Effector CD8-positive, alpha-beta T cell (primary cell): ENCODE results near the gene NKAIN1.
"Not testable (repeated sequence)": the region's sequence is repeated elsewhere in the genome, so short reads cannot be mapped to it uniquely, and the experiment has no call there.

Experiments used
- DNase-seq: peaks from one replicate; lab custom pipeline; 2025; lab: John Stamatoyannopoulos, UW

Gene NKAIN1

DNA sequence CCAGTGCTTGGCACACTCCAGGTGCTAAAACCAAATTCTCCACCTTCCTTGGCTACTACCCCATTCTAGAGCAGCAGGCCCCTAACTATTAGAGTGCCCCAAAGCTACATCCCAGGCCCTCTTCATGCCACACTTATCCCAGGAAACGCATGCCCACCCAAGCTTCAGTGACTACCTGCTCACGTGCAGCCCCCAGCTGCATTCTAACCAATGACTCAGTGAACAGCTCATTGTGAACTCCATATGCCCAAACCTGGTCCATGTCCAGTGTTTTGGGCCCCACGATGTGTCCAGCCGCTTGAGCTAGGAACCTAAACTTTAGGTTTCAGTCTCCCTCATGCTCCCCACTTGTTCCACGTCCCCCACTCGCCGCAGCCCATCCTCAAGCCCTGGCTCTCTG lies 41.5 kb downstream of the NKAIN1 start:
- no peak for DNase-seq

DNA sequence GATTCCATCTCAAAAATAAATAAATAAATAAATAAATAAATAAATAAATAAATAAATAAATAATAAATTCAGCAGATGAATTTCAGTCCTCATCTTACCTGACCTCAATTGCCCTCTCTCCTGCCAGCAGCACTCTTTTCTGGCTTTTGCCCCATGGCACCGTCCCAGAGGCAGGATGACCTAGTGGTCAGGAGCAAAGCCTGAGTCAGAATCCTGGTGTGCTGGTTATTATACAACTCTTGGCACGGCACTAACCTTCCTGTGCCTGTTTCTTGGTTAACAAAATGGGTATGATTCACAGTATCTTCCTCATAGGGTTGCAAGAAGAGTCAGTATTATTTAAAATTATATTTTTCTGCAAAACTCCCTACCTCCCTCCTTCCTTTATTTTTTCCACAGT lies 43.0 kb downstream of the NKAIN1 start:
- no peak for DNase-seq

DNA sequence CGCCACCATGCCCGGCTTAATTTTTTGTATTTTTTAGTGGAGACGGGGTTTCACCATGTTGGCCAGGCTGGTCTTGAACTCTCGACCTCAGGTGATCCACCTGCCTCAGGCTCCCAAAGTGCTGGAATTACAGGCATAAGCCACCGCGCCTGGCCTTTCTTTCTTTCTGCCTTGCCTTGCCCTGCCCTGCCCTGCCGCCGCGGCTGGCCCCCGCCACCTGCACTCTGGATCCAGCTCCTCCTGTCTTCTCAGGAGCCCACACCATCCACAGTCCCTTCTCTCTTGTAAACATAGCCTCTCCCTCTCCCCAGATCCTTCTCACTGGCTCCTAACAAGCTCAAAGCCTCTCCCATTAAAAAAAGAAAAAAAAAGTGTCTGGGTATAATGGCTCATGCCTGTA lies 44.4 kb downstream of the NKAIN1 start:
- not testable (repeated sequence) for DNase-seq

DNA sequence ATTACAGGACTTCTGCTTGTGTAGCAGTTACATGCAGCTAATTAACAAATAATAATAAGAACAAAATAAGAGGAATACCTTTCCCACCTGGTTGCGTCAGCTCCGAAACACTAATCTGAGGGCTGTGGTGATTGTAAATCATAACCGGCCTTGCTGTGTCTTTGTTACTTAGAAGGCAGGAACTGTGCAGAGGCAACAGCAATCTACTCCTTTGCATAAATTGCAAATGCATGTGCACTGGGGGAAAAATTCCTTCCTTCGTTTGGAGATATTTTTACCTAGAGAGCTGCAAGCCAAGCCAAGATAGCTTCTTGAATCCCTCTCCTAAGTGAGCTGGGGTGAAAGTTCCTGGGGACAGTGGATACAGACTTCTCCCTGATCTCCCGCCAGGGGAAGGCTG lies 46.0 kb downstream of the NKAIN1 start:
- DNase-seq: no peak

DNA sequence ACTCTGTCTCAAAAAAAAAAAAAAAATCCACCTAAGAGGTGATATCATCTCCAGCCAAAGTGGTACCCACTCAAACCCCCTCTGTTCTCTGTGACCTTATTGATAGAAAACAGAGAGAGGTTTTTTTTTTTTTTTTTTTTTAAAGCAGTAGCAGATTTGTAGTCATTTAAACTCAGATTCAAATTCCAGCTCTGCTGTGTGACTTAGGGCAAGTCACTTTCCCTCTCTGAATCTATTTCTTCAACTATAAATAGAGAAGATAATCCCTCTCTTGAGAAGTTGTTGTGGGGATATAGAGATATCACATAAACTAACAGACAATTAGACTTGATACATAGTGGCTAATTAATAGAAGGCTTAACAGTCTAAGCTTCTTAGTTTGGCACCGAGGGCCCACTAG lies 48.4 kb downstream of the NKAIN1 start:
- DNase-seq: no peak

DNA sequence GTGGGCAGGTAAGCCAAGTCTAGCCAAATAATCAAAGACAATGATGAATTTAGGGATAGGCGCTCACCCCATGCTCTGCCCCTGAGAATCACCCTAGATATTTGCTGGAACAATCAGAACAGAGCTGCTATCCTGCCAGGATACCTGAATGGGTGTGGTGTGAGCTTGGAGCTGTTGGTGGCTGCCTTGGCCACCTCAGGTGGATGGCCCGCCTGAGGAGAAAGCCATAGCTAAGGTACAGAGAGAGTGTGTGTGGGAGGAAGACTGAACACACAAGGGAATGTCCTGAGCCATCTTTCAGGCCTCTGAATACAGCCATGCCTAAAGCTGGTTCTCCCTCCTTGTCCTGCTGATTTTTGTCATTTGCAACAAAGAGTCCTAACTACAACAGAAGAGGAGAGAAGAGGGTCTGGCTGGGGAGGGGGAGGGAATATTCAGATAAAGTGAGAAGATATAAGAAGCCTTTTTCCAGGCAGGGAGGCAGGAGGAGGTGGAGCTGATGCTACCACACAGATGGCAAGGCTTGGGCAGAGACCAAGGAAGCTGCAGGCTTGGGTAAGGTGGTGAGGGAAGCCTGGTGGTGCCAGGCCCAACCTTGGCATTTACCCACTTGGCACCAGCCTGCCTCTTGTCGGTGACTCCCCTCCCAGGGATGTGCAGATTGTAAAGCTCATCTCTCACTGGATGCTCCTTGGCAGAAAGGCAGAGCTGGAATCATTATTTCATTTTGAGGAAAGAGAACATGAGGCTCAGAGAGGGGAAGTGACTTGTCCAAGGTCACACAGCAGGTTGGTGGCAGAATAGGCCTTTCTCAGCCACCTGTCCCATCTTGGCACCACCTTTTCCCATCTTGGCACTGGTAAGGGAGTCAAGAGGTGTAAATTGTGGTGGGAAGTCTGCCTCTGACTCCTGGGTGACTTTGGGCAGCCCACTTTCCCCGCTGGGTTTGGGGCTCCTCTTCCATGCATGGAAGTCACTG lies 49.7 kb downstream of the NKAIN1 start:
- DNase-seq: no peak

DNA sequence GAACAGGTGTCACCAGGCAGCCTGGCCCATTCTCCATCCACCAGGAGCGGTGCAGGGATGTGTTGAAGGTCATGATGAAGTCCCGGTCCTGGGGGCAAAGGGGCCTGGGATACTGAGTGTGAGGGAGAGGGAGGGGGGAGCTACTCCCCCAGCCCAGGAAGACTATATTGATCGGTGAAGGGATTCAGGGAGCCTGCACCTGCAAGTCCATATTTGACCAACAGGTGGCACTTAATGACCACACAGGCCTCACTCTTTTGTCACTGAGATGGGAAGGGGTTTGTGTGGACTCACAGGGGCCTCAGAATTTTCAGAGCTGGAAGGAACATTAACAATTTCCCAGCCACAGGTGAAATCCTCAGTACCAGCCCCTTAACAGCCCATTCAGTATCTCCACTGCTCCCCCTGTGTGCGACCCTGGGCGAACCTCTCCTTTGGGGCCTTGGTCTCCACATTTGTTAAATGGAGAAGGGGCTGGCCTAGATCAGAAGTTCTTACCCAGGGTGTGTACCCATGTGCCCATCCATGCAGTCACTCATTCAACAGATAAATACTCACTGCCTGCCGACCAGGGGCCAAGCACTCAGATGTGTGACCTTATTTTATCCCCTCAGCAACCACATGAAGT lies 55.6 kb downstream of the NKAIN1 start:
- DNase-seq: no peak

DNA sequence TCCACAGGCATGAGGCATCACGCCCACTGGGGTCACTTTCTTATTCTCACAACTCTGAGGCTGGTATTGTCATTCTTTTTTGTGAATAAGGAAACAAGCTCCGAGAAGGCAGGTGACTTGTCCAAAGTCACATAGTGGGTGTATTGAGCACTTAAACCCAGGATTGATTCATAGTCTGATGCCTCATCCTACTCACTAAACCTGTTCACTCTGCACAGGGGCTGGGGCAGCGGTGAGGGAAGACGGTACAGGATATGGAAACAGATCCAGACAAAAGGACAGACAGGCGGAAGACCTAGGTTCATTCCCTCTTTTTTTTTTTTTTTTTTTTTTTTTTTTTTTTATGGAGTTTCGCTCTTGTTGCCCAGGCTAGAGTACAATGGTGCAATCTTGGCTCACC lies 56.6 kb downstream of the NKAIN1 start:
- DNase-seq: no peak

DNA sequence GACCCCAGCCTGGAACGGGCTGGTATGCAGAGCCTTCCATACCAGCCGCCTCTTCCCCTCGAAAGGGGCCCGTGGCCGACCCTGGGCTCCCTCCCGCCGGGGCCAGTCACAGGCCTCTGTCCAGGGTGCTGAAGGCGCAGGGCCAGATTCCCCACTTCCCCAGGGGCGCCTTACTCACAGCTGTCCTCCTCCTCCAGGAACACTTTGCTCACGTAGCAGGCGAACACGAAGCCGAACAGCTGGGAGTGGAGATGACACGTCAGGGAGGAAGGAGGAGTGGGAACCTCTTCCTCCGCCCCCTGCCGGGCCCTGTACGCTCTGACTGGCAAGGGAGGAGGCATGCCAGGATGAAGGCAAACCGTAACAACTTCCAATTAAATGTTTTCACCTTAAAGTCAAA lies 57.3 kb downstream of the NKAIN1 start:
- peak; percentile 9 for DNase-seq

DNA sequence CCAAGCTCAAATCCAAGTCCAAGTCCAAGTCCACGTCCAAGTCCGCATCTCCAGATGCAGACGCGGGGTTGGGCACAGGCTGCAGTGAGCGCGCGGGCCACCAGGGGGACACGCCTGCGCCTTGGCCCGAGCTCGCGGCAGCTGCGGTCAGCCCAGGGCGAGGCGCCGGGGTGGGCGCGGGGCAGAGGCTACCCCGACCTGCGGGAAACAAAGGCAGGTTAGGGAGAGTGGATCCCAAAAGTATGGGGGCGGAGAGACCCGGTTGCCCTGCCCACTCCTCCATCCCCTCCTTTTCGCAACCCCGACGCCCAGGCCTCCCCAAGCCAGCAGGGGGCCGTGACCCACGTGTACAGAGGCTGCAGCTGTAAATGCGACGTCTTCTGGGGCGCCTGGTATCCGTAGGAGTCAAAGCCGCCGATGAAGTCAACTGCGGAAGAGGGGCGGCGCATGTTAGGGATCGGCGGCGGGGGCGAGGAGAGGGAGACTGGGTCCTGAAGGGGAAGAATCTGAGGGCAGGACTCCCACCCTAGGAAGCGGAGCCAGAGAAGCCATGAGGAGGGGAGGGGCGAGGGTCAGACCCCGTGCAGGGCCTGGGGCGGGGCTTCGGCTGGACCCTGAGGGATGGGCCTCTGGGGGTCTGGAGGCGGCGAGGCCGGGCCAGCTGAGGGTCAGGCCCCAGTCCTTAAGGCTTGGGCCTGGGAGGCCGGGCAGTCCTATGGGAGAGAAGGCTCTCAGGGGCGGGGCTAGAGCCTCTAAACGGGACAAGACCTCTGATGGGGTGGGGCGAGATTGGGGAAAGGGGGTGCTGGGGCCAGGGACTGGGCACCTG lies 58.0 kb downstream of the NKAIN1 start:
- no peak for DNase-seq

DNA sequence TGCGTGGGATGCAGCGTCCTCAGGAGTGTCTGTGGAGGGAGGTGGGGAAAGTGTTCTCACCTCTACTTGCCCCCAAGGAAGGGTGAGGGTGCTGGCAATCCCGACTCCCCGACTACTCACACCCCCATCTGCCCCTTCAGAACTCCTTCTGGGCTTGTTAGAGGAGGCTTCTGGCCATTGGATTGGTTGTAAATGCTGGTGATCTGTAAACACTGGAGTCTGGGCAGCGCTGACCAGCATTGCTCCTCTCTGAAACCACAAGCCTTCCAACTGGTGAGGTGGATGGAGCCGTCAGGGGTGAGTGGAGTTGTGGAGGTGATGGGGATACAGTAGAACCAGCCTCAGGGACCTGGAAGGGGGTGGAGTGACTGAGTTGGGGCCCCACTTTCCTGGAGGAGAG lies 59.3 kb downstream of the NKAIN1 start:
- DNase-seq: no peak

DNA sequence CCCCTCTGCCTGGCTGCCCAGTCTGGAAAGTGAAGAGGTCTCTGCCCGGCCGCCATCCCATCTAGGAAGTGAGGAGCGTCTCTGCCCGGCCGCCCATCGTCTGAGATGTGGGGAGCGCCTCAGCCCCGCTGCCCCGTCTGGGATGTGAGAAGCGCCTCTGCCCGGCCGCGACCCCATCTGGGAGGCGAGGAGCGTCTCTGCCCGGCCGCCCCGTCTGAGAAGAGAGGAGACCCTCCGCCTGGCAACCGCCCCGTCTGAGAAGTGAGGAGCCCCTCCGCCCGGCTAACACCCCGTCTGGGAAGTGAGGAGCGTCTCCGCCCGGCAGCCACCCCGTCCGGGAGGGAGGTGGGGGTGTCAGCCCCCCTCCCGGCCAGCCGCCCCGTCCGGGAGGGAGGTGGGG lies 63.4 kb downstream of the NKAIN1 start:
- not testable (repeated sequence) for DNase-seq

DNA sequence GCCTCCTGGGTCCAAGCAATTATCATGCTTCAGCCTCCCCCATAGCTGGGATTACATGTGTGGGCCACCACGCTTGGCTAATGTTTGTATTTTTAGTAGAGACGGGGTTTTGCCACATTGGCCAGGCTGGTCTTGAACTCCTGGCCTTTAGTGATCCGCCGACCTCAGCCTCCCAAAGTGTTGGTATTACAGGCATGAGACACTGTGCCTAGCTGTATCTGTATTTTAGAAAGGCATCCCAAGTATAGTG lies 69.3 kb downstream of the NKAIN1 start:
- DNase-seq: no peak

DNA sequence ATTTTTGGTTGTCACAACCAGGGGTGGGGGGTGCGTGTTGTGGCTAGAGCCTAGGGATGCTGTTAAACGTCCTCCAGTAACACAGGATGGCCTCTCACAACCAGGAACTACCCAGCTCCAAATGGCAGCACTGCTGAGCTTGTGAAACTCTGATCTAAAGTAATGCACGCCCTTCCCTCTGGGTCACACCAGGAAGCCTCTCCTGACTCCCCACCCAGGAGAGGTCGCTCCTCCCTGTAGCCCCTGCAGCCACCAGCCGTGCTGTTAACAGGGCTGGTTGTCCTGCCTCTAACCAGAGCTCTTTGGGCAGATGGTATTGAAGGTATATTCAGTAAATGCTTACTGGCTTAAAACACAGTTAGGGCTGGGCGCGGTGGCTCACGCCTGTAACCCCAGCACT lies 73.2 kb downstream of the NKAIN1 start:
- DNase-seq: no peak

DNA sequence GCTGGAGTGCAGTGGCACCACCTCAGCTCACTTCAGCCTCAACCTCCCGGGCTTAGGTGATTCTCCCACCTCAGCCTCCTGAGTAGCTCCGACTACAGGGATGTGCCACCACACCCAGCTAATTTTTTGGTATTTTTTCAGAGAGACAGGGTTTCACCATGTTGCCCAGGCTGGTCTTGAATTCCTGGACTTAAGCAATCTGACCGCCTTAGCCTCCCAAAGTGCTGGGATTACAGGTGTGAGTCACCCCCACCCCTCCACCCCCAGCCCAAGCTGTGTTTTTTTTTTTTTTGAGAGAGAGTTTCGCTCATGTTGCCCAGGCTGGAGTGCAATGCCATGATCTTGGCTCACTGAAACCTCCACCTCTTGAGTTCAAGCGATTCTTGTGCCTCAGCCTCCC lies 75.4 kb downstream of the NKAIN1 start:
- no peak for DNase-seq

DNA sequence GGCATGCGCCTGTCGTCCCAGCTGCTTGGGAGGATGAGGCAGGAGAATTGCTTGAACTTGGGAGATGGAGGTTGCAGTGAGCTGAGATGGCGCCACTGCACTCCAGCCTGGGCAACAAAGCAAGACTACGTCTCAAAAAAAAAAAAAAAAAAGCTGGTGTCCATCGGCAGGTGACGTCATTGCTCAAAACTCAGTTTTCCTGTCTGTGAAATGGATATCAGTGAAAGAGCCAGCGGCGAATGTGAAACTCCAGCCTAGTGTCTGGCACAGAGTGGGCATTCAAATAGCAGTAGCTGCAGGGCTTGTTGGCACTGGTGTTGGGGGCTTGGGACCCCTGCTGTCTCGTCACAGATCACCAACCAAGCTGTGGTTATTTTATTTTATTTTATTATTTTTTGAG lies 75.8 kb downstream of the NKAIN1 start:
- no peak for DNase-seq

DNA sequence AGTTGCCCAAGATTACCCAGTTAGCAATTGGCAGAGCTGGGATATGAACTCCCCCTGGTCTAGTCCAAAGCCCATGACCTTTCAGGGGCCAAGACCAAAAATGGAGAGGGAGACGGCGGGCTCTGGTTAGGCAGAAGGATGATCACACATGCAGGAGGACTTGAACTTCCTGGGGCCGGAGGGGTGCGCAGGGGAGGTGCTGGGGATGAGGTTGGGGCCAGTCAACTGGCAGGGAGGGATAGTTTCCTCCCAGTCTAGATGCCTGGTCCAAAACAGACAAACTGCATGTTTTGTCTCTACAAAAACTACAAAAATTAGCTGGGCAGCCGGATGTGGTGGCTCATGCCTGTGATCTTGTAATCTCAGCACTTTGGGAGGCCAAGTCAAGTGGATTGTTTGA lies 78.1 kb downstream of the NKAIN1 start:
- no peak for DNase-seq

DNA sequence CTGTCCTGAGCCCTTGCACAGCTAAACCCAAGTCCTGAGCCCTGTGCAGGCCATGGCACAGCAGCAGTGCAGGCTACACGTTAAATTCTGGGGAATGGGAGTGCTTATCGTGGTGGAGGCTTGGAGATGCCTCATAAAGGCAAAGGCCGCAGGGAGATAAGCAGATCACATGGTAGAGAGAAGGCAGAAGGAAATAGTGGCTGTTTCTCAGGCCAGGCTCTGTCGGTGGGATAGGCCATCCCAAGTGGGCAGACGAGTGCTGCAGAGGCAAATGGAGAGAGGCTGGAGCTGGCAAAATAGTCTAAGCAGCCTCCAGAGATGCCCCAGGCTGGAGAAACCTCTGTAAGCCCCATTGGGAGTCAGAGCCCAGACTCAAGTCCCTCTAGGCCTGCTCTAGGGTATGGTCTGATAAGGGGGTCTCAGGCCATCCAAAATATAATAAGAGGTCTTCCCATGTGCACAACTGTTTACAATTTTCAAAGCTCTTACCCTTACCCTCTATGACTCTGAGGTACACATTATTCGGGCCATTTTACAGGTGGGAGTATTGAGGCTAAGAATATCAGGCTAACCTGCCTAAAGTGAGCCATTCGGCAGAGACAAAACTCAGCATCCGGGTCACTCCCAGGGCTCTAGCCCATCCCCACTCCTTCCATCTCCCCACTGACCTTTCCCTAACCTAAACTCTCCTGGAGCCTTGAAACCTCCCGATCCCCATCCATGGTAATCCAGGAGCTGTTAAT lies 79.6 kb downstream of the NKAIN1 start:
- DNase-seq: no peak

DNA sequence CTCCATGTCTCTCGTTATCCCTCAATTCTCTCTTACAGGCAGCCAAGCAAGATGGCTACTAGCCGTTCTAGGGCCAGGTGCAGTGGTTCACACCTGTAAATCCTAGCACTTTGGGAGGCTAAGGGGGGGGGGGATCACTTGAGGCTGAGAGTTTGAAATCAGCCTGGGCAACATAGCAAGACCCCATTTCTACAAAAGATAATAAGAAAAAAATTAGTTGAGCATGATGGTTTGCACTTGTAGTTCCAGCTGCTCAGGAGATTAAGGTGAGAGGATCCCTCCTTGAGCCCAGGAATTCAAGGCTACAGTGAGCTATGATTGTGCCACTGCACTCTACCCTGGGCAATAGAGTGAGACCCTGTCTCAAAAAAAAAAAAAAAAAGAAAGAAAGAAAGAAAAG lies 80.4 kb downstream of the NKAIN1 start:
- no peak for DNase-seq

DNA sequence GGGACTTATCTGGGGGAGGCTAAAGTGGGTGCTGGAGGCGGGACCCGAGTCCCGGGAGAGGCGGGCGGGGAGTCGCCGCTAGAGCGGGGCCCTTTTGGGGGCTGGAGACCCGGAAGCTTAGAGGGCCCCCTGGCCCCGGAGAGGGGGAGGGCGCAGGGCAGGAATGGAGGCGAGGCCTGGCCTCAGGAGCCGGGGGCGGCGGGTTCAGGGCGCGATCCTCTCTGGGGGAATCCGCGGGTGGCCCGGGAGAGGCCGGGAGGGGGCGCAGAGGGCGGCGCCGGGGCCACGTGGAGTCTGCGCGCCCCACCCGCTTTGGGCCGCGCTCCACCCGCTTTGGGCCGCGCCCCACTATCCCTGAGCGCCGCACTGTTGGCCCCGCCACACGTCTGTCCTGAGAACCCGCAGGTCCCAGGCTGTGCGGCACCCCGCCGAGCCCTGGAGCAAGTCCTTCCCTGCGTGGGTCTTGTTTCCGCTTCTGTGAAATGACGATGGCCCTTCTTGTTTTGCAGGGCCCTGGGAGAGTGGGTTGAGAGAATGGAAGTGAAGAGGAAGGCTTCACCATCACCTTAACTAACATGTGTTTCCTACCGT lies 84.4 kb downstream of the NKAIN1 start:
- DNase-seq: peak; percentile 46

DNA sequence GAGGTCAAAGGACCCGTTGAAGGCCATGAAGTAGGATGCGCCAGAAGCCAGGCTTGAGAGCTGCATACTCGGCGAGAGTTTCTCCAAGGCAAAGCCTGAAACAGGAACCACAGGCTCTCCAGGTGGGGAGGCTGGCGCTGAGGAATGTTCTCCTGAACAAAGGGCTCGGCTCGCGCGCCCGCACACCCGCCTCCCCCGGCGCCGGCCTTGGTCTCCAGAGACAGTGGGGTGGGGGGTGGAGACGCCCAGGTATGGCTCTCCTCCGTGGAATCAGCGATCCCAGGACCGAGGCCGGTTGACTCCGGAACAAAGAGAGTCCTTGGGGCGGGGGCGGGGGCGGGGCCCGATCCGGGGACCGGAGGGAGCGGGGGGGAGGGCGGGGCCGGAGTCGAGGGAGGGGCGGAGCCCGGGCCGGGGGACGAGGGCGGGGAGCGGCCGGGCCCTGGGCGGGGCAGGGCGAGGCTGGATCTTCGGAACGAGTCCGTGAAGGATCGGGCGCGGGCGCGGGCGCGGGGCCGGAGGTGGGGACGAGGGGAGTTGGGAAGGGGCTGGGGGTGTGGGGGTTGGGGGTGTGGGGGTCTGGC lies 85.0 kb downstream of the NKAIN1 start:
- DNase-seq: peak; percentile 61
